A549 (cell line): ENCODE data around the gene C5orf15. TPM values are rescaled to one million over a fixed set of nuclear protein-coding genes. Genes with fewer than 3 reads are reported as not detected.

ENCODE experiments used
- BCL3 ChIP-seq: fragments of >200 bp; sonication (Bioruptor Twin); formaldehyde crosslinking; IDR thresholded peaks from 3 replicates; pipeline ENCODE4 v1.6.1; 2016
- BHLHE40 ChIP-seq: IDR thresholded peaks from 2 replicates; pipeline ENCODE4 v1.6.1; 2012; ENCODE audit warnings: low read depth, low read length, inconsistent platforms
- EHF ChIP-seq: fragments of 250-450 bp; sonication (Bioruptor Pico); IDR thresholded peaks from 2 replicates; pipeline ENCODE4 v1.5.0; 2020; ENCODE audit warnings: mild to moderate bottlenecking
- EHMT2 ChIP-seq: fragments of 200-600 bp; sonication (generic); IDR thresholded peaks from 2 replicates; pipeline ENCODE4 v1.6.1; 2016; ENCODE audit warnings: antibody characterized with exemption, low read depth, mild to moderate bottlenecking, moderate library complexity
- EP300 ChIP-seq, 2 experiments: fragments of >200 bp; sonication (Bioruptor Twin); formaldehyde crosslinking; IDR thresholded peaks; 2 replicates in 1 of 2; 3 replicates in 1 of 2; pipeline ENCODE4 v1.6.1; 2016 to 2017
- FOSB ChIP-seq: fragments of 250-450 bp; sonication (Bioruptor Pico); IDR thresholded peaks from 2 replicates; pipeline ENCODE4 v1.5.0; 2020; ENCODE audit warnings: mild to moderate bottlenecking, moderate library complexity
- HMGXB4 ChIP-seq: fragments of 250-450 bp; sonication (Bioruptor Pico); IDR thresholded peaks from 2 replicates; pipeline ENCODE4 v1.5.0; 2021; ENCODE audit warnings: mild to moderate bottlenecking, moderate library complexity, borderline replicate concordance
- HOXB13 ChIP-seq: fragments of 250-450 bp; sonication (Bioruptor Pico); IDR thresholded peaks from 2 replicates; pipeline ENCODE4 v1.5.0; 2020; ENCODE audit warnings: low read depth, mild to moderate bottlenecking, moderate library complexity
- HOXB5 ChIP-seq: fragments of 250-450 bp; sonication (Bioruptor Pico); IDR thresholded peaks from 2 replicates; pipeline ENCODE4 v1.5.0; 2020; ENCODE audit warnings: mild to moderate bottlenecking, moderate library complexity
- JUN ChIP-seq, 2 experiments: fragments of >200 bp; sonication (Bioruptor Twin); formaldehyde crosslinking; IDR thresholded peaks; 2 replicates in 1 of 2; 3 replicates in 1 of 2; pipeline ENCODE4 v1.6.1; 2016 to 2017
- KDM1A ChIP-seq: fragments of 200-600 bp; sonication (generic); IDR thresholded peaks from 2 replicates; pipeline ENCODE4 v1.6.1; 2016; ENCODE audit warnings: low read depth, mild to moderate bottlenecking
- KDM5A ChIP-seq: fragments of 200-600 bp; sonication (generic); IDR thresholded peaks from 2 replicates; pipeline ENCODE4 v1.6.1; 2016; ENCODE audit warnings: antibody characterized with exemption, mild to moderate bottlenecking
- MAX ChIP-seq: IDR thresholded peaks from 2 replicates; pipeline ENCODE4 v1.6.1; 2012
- MAZ ChIP-seq: fragments of 150-350 bp; IDR thresholded peaks from 2 replicates; pipeline ENCODE4 v1.6.1; 2014; ENCODE audit warnings: antibody characterized with exemption, low read depth, low read length, borderline replicate concordance
- NPAS2 ChIP-seq: fragments of 250-450 bp; sonication (Bioruptor Pico); IDR thresholded peaks from 2 replicates; pipeline ENCODE4 v1.8.0; 2022; ENCODE audit warnings: mild to moderate bottlenecking, moderate library complexity, borderline replicate concordance
- NR3C1 ChIP-seq: fragments of >200 bp; sonication (Bioruptor Twin); formaldehyde crosslinking; IDR thresholded peaks from 3 replicates; pipeline ENCODE4 v1.6.1; 2017
- PBX3 ChIP-seq: IDR thresholded peaks from 2 replicates; pipeline ENCODE4 v1.6.1; 2012
- POLR2A ChIP-seq: IDR thresholded peaks from 2 replicates; pipeline ENCODE4 v1.6.1; 2012; ENCODE audit warnings: mild to moderate bottlenecking, low read length
- RAD21 ChIP-seq, 2 experiments: fragments of >200 bp in 1 of 2; sonication (Bioruptor Twin) in 1 of 2; formaldehyde crosslinking in 1 of 2; IDR thresholded peaks in 1 of 2; conservative IDR thresholded peaks in 1 of 2; 2 replicates in 1 of 2; 3 replicates in 1 of 2; pipeline ENCODE4 v1.6.1; 2012 to 2018; ENCODE audit warnings: inconsistent platforms in 1 of 2
- RARB ChIP-seq: fragments of 250-450 bp; sonication (Bioruptor Pico); IDR thresholded peaks from 2 replicates; pipeline ENCODE4 v1.8.0; 2021; ENCODE audit warnings: mild to moderate bottlenecking, moderate library complexity
- RCOR1 ChIP-seq: fragments of 150-350 bp; IDR thresholded peaks from 2 replicates; pipeline ENCODE4 v1.6.1; 2014; ENCODE audit warnings: antibody characterized with exemption, low read length, low read depth
- RNF2 ChIP-seq: fragments of 200-600 bp; sonication (generic); IDR thresholded peaks from 2 replicates; pipeline ENCODE4 v1.6.1; 2016; ENCODE audit warnings: low read depth, mild to moderate bottlenecking, antibody characterized with exemption, moderate library complexity, borderline replicate concordance
- SMC3 ChIP-seq: fragments of >200 bp; sonication (Bioruptor Twin); formaldehyde crosslinking; IDR thresholded peaks from 3 replicates; pipeline ENCODE4 v1.6.1; 2018; ENCODE audit warnings: inconsistent platforms
- SREBF2 ChIP-seq: fragments of 450-650 bp; IDR thresholded peaks from 2 replicates; pipeline ENCODE4 v1.6.1; 2014; ENCODE audit warnings: mild to moderate bottlenecking, moderate library complexity
- TP53 ChIP-seq: fragments of 250-450 bp; sonication (Bioruptor Pico); IDR thresholded peaks from 2 replicates; pipeline ENCODE4 v1.5.0; 2021; ENCODE audit warnings: mild to moderate bottlenecking, moderate library complexity
- USF2 ChIP-seq: fragments of 450-650 bp; IDR thresholded peaks from 2 replicates; pipeline ENCODE4 v1.6.1; 2014; ENCODE audit warnings: antibody characterized with exemption
- ZC3H11A ChIP-seq: fragments of 450-650 bp; IDR thresholded peaks from 2 replicates; pipeline ENCODE4 v1.6.1; 2014; ENCODE audit warnings: antibody characterized with exemption, mild to moderate bottlenecking
- ZFP36 ChIP-seq: fragments of 450-650 bp; IDR thresholded peaks from 2 replicates; pipeline ENCODE4 v1.6.1; 2014; ENCODE audit warnings: borderline replicate concordance; ENCODE audit not compliant: partially characterized antibody
- ZNF302 ChIP-seq: fragments of 250-450 bp; sonication (Bioruptor Pico); IDR thresholded peaks from 2 replicates; pipeline ENCODE4 v1.9.0; 2021; ENCODE audit warnings: inconsistent platforms, mild to moderate bottlenecking, moderate library complexity
- ZSCAN20 ChIP-seq: fragments of 250-450 bp; sonication (Bioruptor Pico); IDR thresholded peaks from 2 replicates; pipeline ENCODE4 v1.8.0; 2022; ENCODE audit warnings: mild to moderate bottlenecking, moderate library complexity
- polyA plus RNA-seq, 4 experiments: library from polyadenylated mRNA; depleted of rRNA in 3 of 4; stranded (reverse); fragments of >200 nt; fragmentation: RNase III in 1 of 4; extraction: RNeasy Plus Mini Kit Qiagen cat#74134 plus additional on column Dnase treatment in 1 of 4; gene quantifications; 2 replicates in 3 of 4; 3 replicates in 1 of 4; pipeline ENCODE4 v1.2.3, GENCODE V29; 2011 to 2017

Gene C5orf15
- polyA plus RNA-seq, 2 of the 4 experiments (the other 2 are of a cell fraction), result 92.9 to 126 TPM

GRCh38 chr5:134004626-134005416 is 36.4 kb upstream of the C5orf15 start, which contains the start of gene VDAC1 (continued):
- TF ChIP-seq KDM5A, result 0 out of 2 replicates have a peak, but pooled peaks have one; percentile 33
- TF ChIP-seq SREBF2, result no peak
- TF ChIP-seq ZC3H11A, result no peak
- TF ChIP-seq EHMT2, result no peak
- no peak for TF ChIP-seq KDM1A
- TF ChIP-seq TP53 (CRISPR knock-in tag), result no peak
- TF ChIP-seq MAZ, result no peak
- peak; percentile 59; the same call in 1 of the 2 replicates for TF ChIP-seq HOXB5 (CRISPR knock-in tag)
- TF ChIP-seq RARB, result no peak
- TF ChIP-seq ZSCAN20 (CRISPR knock-in tag), result no peak
- no peak for TF ChIP-seq ZFP36
- TF ChIP-seq MAX, result peak; percentile 85
- no peak for TF ChIP-seq BHLHE40
- no peak for TF ChIP-seq NPAS2 (CRISPR knock-in tag)
- TF ChIP-seq POLR2A, result peak; percentile 84
- no peak for TF ChIP-seq EP300 (IDR thresholded peaks at IDR 0.05)
- no peak for TF ChIP-seq RAD21 (conservative IDR thresholded peaks at IDR 0.05 in 1 of 2, IDR thresholded peaks at IDR 0.05 in 1 of 2)
- TF ChIP-seq RNF2, result peak; percentile 60; the same call in 1 of the 2 replicates
- no peak for TF ChIP-seq NR3C1
- TF ChIP-seq JUN (IDR thresholded peaks at IDR 0.05), result peak in 1 of 2 experiments; percentile 80
- TF ChIP-seq RCOR1, result no peak
- peak; percentile 90; the same call in 2 of the 3 replicates for TF ChIP-seq BCL3
- TF ChIP-seq EHF (CRISPR knock-in tag), result no peak
- TF ChIP-seq SMC3, result no peak
- no peak for TF ChIP-seq HOXB13 (CRISPR knock-in tag)
- no peak for TF ChIP-seq ZNF302 (CRISPR knock-in tag)
- TF ChIP-seq FOSB (CRISPR knock-in tag), result no peak
- no peak for TF ChIP-seq PBX3
- TF ChIP-seq USF2, result no peak
- TF ChIP-seq HMGXB4 (CRISPR knock-in tag), result no peak
